GM12878 (cell line): ENCODE measurements around the gene RTN4. TPM values are rescaled to one million over a fixed set of nuclear protein-coding genes. Genes with fewer than 3 reads are reported as not detected.

Experiments used
- BMI1 ChIP-seq: fragments of 450-650 bp; IDR thresholded peaks from 2 replicates; pipeline ENCODE4 v1.6.1; 2016; ENCODE audit warnings: mild to moderate bottlenecking, moderate library complexity, borderline replicate concordance
- CBX3 ChIP-seq: fragments of 200-600 bp; sonication (generic); IDR thresholded peaks from 2 replicates; pipeline ENCODE4 v1.6.1; 2016; ENCODE audit warnings: low read depth, borderline replicate concordance
- CHD2 ChIP-seq: IDR thresholded peaks from 2 replicates; pipeline ENCODE4 v1.6.1; 2011; ENCODE audit warnings: low read depth, low read length, improper control_type of control experiment, borderline replicate concordance
- EED ChIP-seq: sonication (generic); IDR thresholded peaks from 2 replicates; pipeline ENCODE4 v1.6.1; 2016; ENCODE audit warnings: antibody characterized with exemption, low read depth
- IKZF2 ChIP-seq, 2 experiments: fragments of 450-650 bp; IDR thresholded peaks; 2 replicates each; pipeline ENCODE4 v1.6.1; 2017; ENCODE audit warnings: mild to moderate bottlenecking in 2 of 2, moderate library complexity in 2 of 2
- JUNB ChIP-seq: IDR thresholded peaks from 2 replicates; pipeline ENCODE4 v1.6.1; 2016; ENCODE audit warnings: antibody characterized with exemption, mild to moderate bottlenecking
- KDM1A ChIP-seq: fragments of 200-600 bp; sonication (generic); IDR thresholded peaks from 2 replicates; pipeline ENCODE4 v1.6.1; 2016; ENCODE audit warnings: borderline replicate concordance
- MEF2A ChIP-seq: IDR thresholded peaks from 2 replicates; pipeline ENCODE4 v1.6.1; 2011; ENCODE audit warnings: low read depth, mild to moderate bottlenecking, low read length, moderate library complexity; ENCODE audit not compliant: insufficient read depth
- MTA2 ChIP-seq: fragments of 450-650 bp; IDR thresholded peaks from 2 replicates; pipeline ENCODE4 v1.6.1; 2016; ENCODE audit warnings: low read depth, mild to moderate bottlenecking, moderate library complexity
- MXI1 ChIP-seq: fragments of 150-350 bp; IDR thresholded peaks from 2 replicates; pipeline ENCODE4 v1.6.1; 2011; ENCODE audit warnings: low read depth, mild to moderate bottlenecking, inconsistent platforms, low read length, improper control_type of control experiment
- NFIC ChIP-seq: IDR thresholded peaks from 2 replicates; pipeline ENCODE4 v1.6.1; 2012; ENCODE audit warnings: low read depth, mild to moderate bottlenecking, inconsistent platforms, low read length, moderate library complexity
- PAX5 ChIP-seq: IDR thresholded peaks from 2 replicates; pipeline ENCODE4 v1.6.1; 2011; ENCODE audit warnings: low read depth, low read length, borderline replicate concordance
- RAD51 ChIP-seq: fragments of 450-650 bp; IDR thresholded peaks from 2 replicates; pipeline ENCODE4 v1.6.1; 2016; ENCODE audit warnings: moderate library complexity, mild to moderate bottlenecking, inconsistent platforms
- RUNX3 ChIP-seq: IDR thresholded peaks from 2 replicates; pipeline ENCODE4 v1.6.1; 2012; ENCODE audit warnings: low read length, inconsistent platforms
- SREBF1 ChIP-seq: IDR thresholded peaks from 2 replicates; pipeline ENCODE4 v1.6.1; 2012; ENCODE audit warnings: mild to moderate bottlenecking, low read length
- SRF ChIP-seq, 2 experiments: IDR thresholded peaks; 2 replicates each; pipeline ENCODE4 v1.6.1; 2011; ENCODE audit warnings: low read depth in 2 of 2, low read length in 2 of 2, mild to moderate bottlenecking in 1 of 2, moderate library complexity in 1 of 2
- TBL1XR1 ChIP-seq: IDR thresholded peaks from 2 replicates; pipeline ENCODE4 v1.6.1; 2012; ENCODE audit warnings: low read depth, low read length, improper control_type of control experiment
- TCF7 ChIP-seq: IDR thresholded peaks from 2 replicates; pipeline ENCODE4 v1.6.1; 2014; ENCODE audit warnings: antibody characterized with exemption, borderline replicate concordance
- ZSCAN29 ChIP-seq: fragments of 450-650 bp; IDR thresholded peaks from 2 replicates; pipeline ENCODE4 v1.6.1; 2017; ENCODE audit warnings: mild to moderate bottlenecking, moderate library complexity
- polyA plus RNA-seq, 11 experiments: library from polyadenylated mRNA; depleted of rRNA in 4 of 11; unstranded in 6 of 11; stranded (reverse) in 5 of 11; fragments of >200 nt; fragmentation: Nextera tagmentation in 4 of 11; fragmentation: Illumina TruSeq in 1 of 11; extraction: Ambion mirVana in 4 of 11; extraction: Trizol in 1 of 11; gene quantifications; 1 replicate in 1 of 11; 2 replicates in 10 of 11; pipeline versions ENCODE4 v1.2.1 to v1.2.3, GENCODE V29; 2011 to 2016; ENCODE audit warnings: inconsistent platforms in 2 of 11, missing spikeins in 2 of 11, low read depth in 1 of 11
- total RNA-seq, 4 experiments: library from RNA; depleted of rRNA in 3 of 4; stranded (reverse); fragments of >200 nt in 3 of 4; fragmentation: Illumina TruSeq in 1 of 4; extraction: Trizol in 1 of 4; gene quantifications; 2 replicates each; pipeline versions ENCODE4 v1.2.1 to v1.2.3, GENCODE V29; 2013 to 2021
- TF ChIP-seq, protein P1 (sequence below): fragments of 450-650 bp; IDR thresholded peaks from 2 replicates; pipeline ENCODE4 v1.6.1; 2017; ENCODE audit warnings: borderline replicate concordance
- TF ChIP-seq, protein P2 (sequence below): fragments of 450-650 bp; IDR thresholded peaks from 2 replicates; pipeline ENCODE4 v1.6.1; 2016; ENCODE audit warnings: mild to moderate bottlenecking
- TF ChIP-seq, protein P3 (sequence below): IDR thresholded peaks from 2 replicates; pipeline ENCODE4 v1.6.1; 2012; ENCODE audit warnings: low read length, inconsistent platforms
- TF ChIP-seq, protein P4 (sequence below): fragments of 450-650 bp; formaldehyde crosslinking; IDR thresholded peaks from 2 replicates; pipeline ENCODE4 v1.4.0; 2022; ENCODE audit warnings: mild to moderate bottlenecking, moderate library complexity

Gene RTN4
- total and polyA plus RNA-seq, 10 of the 15 experiments (the other 5 are each of a cell fraction or from before 2014, with no cell fraction given): 56.0 to 133 (median 83.3) TPM

DNA sequence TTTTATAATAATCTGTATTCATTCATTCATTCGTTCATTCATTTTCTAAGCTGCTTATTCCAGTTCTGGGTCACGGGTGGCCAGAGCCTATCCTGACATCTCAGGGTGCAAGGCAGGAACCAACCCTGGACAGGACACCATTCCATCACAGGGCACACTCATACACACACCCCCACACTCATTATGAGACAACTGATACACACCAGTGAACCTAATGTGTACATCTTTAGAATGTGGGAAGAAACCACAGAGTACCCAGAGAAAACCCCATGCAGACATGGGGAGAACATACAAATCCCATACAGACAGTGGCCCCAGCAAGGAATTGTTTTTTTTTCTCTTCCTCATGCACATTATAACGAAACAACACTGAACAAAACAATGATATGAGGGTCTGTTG is 54.7 kb downstream of the RTN4 start (continued):
- TF ChIP-seq SRF (IDR thresholded peaks at IDR 0.05; ENCODE audit: low read depth in 2 of 2, low read length in 2 of 2) (no peak), SREBF1 (no peak), CBX3 (no peak), RUNX3 (peak; percentile 90), NFIC (0 out of 2 replicates have a peak, but pooled peaks have one; percentile 23), BMI1 (no peak), MEF2A (no peak), KDM1A (no peak), JUNB (peak; percentile 74), PAX5 (peak; percentile 15; the same call in 1 of the 2 replicates), EED (peak; percentile 79), TCF7 (no peak), TBL1XR1 (no peak), MTA2 (peak; percentile 24; the same call in 1 of the 2 replicates), IKZF2 (IDR thresholded peaks at IDR 0.05) (peak in 1 of 2 experiments; percentile 15; a peak in 1 of 4 replicates), ZSCAN29 (no peak), MXI1 (no peak), RAD51 (no peak), CHD2 (no peak)
- TF ChIP-seq, protein P1, sequence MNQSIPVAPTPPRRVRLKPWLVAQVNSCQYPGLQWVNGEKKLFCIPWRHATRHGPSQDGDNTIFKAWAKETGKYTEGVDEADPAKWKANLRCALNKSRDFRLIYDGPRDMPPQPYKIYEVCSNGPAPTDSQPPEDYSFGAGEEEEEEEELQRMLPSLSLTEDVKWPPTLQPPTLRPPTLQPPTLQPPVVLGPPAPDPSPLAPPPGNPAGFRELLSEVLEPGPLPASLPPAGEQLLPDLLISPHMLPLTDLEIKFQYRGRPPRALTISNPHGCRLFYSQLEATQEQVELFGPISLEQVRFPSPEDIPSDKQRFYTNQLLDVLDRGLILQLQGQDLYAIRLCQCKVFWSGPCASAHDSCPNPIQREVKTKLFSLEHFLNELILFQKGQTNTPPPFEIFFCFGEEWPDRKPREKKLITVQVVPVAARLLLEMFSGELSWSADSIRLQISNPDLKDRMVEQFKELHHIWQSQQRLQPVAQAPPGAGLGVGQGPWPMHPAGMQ: no peak
- TF ChIP-seq, protein P2, sequence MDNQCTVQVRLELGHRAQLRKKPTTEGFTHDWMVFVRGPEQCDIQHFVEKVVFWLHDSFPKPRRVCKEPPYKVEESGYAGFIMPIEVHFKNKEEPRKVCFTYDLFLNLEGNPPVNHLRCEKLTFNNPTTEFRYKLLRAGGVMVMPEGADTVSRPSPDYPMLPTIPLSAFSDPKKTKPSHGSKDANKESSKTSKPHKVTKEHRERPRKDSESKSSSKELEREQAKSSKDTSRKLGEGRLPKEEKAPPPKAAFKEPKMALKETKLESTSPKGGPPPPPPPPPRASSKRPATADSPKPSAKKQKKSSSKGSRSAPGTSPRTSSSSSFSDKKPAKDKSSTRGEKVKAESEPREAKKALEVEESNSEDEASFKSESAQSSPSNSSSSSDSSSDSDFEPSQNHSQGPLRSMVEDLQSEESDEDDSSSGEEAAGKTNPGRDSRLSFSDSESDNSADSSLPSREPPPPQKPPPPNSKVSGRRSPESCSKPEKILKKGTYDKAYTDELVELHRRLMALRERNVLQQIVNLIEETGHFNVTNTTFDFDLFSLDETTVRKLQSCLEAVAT: no peak
- TF ChIP-seq, protein P3, sequence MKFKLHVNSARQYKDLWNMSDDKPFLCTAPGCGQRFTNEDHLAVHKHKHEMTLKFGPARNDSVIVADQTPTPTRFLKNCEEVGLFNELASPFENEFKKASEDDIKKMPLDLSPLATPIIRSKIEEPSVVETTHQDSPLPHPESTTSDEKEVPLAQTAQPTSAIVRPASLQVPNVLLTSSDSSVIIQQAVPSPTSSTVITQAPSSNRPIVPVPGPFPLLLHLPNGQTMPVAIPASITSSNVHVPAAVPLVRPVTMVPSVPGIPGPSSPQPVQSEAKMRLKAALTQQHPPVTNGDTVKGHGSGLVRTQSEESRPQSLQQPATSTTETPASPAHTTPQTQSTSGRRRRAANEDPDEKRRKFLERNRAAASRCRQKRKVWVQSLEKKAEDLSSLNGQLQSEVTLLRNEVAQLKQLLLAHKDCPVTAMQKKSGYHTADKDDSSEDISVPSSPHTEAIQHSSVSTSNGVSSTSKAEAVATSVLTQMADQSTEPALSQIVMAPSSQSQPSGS: peak; percentile 57; the same call in 1 of the 2 replicates
- TF ChIP-seq, protein P4, sequence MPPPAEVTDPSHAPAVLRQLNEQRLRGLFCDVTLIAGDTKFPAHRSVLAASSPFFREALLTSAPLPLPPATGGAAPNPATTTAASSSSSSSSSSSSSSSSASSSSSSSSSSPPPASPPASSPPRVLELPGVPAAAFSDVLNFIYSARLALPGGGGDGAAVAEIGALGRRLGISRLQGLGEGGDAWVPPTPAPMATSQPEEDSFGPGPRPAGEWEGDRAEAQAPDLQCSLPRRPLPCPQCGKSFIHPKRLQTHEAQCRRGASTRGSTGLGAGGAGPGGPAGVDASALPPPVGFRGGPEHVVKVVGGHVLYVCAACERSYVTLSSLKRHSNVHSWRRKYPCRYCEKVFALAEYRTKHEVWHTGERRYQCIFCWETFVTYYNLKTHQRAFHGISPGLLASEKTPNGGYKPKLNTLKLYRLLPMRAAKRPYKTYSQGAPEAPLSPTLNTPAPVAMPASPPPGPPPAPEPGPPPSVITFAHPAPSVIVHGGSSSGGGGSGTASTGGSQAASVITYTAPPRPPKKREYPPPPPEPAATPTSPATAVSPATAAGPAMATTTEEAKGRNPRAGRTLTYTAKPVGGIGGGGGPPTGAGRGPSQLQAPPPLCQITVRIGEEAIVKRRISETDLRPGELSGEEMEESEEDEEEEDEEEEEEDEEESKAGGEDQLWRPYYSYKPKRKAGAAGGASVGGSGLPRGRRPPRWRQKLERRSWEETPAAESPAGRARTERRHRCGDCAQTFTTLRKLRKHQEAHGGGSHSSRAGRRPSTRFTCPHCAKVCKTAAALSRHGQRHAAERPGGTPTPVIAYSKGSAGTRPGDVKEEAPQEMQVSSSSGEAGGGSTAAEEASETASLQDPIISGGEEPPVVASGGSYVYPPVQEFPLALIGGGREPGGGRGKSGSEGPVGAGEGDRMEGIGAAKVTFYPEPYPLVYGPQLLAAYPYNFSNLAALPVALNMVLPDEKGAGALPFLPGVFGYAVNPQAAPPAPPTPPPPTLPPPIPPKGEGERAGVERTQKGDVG (CRISPR knock-in tag): no peak
